Heart right ventricle (tissue), 16 donors: ENCODE results near the gene RANBP9. TPM values are rescaled to one million over a fixed set of nuclear protein-coding genes. Genes with fewer than 3 reads are reported as not detected.
A peak's percentile ranks its signal among the peaks of the same experiment; 100 is the strongest.

Experiments used
- ATAC-seq, 8 donors: fragments of 200-7000 bp; cut with Tn5 transposase; one replicate each; pipeline ENCODE4 v1.9.1; 2020; ENCODE audit warnings: mild to moderate bottlenecking in 8 of 8, moderate library complexity in 8 of 8, moderate number of reproducible peaks in 1 of 8
- DNase-seq, 2 donors: peaks; one replicate each; pipeline ENCODE4 v3.0.0-alpha.2; 2020
- H3K27ac ChIP-seq, 10 donors: fragments of 200-600 bp; sonication (generic) in 2 of 10; one replicate each; pipeline versions ENCODE4 v1.5.0 to v1.8.0; 2020 to 2022; ENCODE audit warnings: mild to moderate bottlenecking in 3 of 10
- H3K27me3 ChIP-seq, 7 donors: fragments of 200-600 bp; one replicate each; pipeline ENCODE4 v1.8.0; 2021 to 2022; ENCODE audit warnings: mild to moderate bottlenecking in 2 of 7
- H3K36me3 ChIP-seq, 9 donors: fragments of 200-600 bp; sonication (generic) in 1 of 9; one replicate each; pipeline versions ENCODE4 v1.5.0 to v1.8.0; 2020 to 2022; ENCODE audit warnings: mild to moderate bottlenecking in 2 of 9
- H3K4me1 ChIP-seq, 9 donors: fragments of 200-600 bp; sonication (generic) in 1 of 9; one replicate each; pipeline versions ENCODE4 v1.5.0 to v1.8.0; 2020 to 2022; ENCODE audit warnings: mild to moderate bottlenecking in 4 of 9
- H3K4me3 ChIP-seq, 10 donors: fragments of 200-600 bp; sonication (generic) in 2 of 10; one replicate each; pipeline versions ENCODE4 v1.5.0 to v1.8.0; 2020 to 2022; ENCODE audit warnings: mild to moderate bottlenecking in 7 of 10, moderate library complexity in 2 of 10
- H3K9me3 ChIP-seq, 11 donors: fragments of 200-600 bp in 10 of 11; sonication (generic) in 2 of 11; one replicate each; pipeline versions ENCODE4 v1.5.0 to v1.8.0; 2013 to 2022; ENCODE audit warnings: mild to moderate bottlenecking in 2 of 11, control low read depth in 1 of 11, moderate library complexity in 1 of 11
- WGBS, 2 donors: extraction: QIAGEN DNeasy Blood & Tissue Kit; methylation state at CpG; one replicate each; pipeline ENCODE4 v1.1.7; 2013; ENCODE audit warnings: inconsistent platforms in 1 of 2; 5-methylcytosine and 5-hydroxymethylcytosine counted together
- intact Hi-C, 10 donors: fragments of 100-400 bp; cut with DNase I; formaldehyde crosslinking; loops; one replicate each; pipeline versions ENCODE4 v1.11.1 to v1.14.2; 2022
- polyA plus RNA-seq, 2 donors: library from polyadenylated mRNA; stranded (reverse); fragments of 200-250 nt; gene quantifications; one replicate each; pipeline ENCODE4 v1.2.3, GENCODE V29; 2013
- total RNA-seq, 10 donors: library from RNA; stranded (reverse); fragmentation: NEBNext Ultra II Directional in 3 of 10; extraction: Animal tissue kit (Norgen Biotek cat#: 25700) in 3 of 10; gene quantifications; one replicate each; pipeline versions ENCODE4 v1.2.1 to v1.2.4, GENCODE V29; 2021 to 2023
- TF ChIP-seq, protein P1 (sequence below), 9 donors: fragments of 200-600 bp; sonication (generic) in 2 of 9; IDR thresholded peaks; one replicate each; pipeline versions ENCODE4 v1.5.0 to v1.8.0; 2021 to 2022; ENCODE audit warnings: antibody characterized with exemption in 9 of 9, mild to moderate bottlenecking in 5 of 9, moderate library complexity in 1 of 9
- donor health status: Arrhythmogenic right ventricular cardiomyopathy.
- donor health status: ischemic (EF 13 %, LVEDD 7.1; RV severe dilation, severe dysfunction).
- donor health status: healthy with polysubstance abuse.
- donor health status: DM: no; HTN: yes; CAD: no.
- donor health status: DM: no; HTN: no; CAD: no.
- donor health status: ischemic (EF 25% LVEDD 6.9; RV normal size, moderate dysfunction).
- donor health status: ischemic (EF 25% LVEDD 5.7; RV mildly dilated, moderate dysfunction).
- donor health status: healthy.
- donor health status: DM: yes; HTN: yes; CAD: no.
- donor health status: Ischemic cardiomyopathy.
- donor health status: ischemic (EF 35%, LVEDD 5.7; RV mildly dilated, moderate dysfunction).
- donor health status: nonischemic (EF 11% LVEDD 7.7; RV severe dilation, severe dysfunction).
- donor health status: DM: yes; HTN: yes; CAD: no.
- donor health status: PGD.
- donor health status: ischemic (EF 29% LVEDD 5.4; RV normal size, mild dysfunction).
- donor health status: nonischemic (EF 23%, LVEDD 6.1; RV moderate dilation, normal function).

Gene RANBP9
- total and polyA plus RNA-seq, 12 donors, result 10.0 to 41.6 (median 33.8) TPM

DNA sequence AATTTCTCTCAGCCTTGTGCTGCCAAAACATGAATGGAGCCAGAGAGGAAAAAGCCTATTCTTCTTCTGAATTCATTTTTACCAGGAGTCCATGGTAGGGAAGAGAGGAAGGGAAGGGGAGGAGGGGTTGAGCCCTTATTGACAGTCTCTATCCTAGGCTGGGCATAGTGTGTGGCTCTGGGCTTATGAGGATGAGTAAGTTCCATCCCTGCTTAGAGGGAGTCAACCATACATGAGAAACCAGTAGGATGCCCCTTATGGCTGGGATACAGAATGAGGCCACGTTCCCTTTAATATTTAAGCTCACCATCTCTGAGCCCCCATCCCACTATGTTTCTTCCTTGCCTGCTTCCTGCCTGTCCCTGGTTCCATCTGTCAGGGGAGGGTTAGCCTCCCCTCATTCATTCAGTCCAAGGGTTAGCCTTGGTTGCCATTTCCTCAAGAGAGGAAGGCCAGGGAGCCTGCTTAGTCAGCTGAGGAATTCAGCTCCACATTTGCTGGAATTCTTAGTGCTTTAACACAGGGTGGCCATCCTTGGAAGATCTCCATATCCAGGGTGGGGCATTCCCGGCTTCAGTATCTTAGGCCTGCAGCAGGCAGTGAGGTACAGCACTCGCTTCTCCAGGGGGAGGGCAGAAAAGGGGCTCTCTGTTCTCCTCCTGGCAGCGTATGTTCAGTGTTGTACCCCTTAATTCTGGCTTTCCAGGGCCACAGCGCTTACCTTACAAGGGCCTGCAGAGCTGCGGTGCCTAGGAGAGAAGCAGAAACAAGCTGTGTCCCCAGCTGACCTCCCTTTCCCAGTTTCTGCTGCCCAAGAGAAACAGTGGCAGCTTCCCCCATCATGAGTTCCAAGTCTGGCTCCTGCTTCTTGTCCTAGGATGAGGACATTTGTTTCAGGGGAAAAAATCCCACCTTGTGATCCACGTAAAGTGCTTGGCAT lies 124.8 kb downstream of the RANBP9 start:
- Histone ChIP-seq H3K4me1 (peaks cover 3 to 15% (median 8%) of the 10 kb centered on the region in 9 donors), H3K36me3 (peaks cover 0 to 86% (median 31%) of the 10 kb centered on the region in 9 donors), H3K9me3 (no peaks in the 10 kb centered on the region), H3K27me3 (no peaks in the 10 kb centered on the region), H3K4me3 (no peak overlapping the region), H3K27ac (peak overlapping the region in 1 of 10 donors; percentile 13)
- intact Hi-C loops, result no loop called here
- peak in 6 of 8 donors; percentile 23 to 44 (median 30) for ATAC-seq
- WGBS, 2 donors, result 83 to 86% methylated on average over 7 of the region's 7 CpGs
- TF ChIP-seq, protein P1, sequence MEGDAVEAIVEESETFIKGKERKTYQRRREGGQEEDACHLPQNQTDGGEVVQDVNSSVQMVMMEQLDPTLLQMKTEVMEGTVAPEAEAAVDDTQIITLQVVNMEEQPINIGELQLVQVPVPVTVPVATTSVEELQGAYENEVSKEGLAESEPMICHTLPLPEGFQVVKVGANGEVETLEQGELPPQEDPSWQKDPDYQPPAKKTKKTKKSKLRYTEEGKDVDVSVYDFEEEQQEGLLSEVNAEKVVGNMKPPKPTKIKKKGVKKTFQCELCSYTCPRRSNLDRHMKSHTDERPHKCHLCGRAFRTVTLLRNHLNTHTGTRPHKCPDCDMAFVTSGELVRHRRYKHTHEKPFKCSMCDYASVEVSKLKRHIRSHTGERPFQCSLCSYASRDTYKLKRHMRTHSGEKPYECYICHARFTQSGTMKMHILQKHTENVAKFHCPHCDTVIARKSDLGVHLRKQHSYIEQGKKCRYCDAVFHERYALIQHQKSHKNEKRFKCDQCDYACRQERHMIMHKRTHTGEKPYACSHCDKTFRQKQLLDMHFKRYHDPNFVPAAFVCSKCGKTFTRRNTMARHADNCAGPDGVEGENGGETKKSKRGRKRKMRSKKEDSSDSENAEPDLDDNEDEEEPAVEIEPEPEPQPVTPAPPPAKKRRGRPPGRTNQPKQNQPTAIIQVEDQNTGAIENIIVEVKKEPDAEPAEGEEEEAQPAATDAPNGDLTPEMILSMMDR (IDR thresholded peaks at IDR 0.05), result no peak
- DNase-seq, result no peak

DNA sequence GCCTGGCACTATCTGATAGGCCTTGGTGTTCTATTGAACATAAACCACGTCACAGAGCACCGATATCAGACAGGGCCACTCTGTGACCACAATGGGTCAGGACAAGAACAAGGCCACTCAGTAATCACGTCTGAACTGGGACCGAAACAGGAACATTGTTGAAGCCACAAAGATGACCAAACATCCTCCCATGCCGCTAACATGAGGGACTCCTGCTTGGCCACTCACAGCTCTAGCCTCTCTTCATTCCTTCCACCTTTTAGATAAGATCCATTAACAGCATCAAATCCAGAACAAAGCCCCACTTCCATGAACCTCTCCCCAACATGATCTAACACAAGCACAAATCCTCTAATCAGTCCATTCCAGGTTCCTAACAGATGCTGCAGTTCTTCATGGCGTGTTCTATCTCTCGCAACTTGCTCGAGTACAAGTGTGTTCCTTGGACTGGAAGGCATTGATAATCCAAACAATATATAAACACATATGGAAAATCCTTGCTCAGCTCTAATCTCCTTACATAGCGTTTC lies 129.9 kb downstream of the RANBP9 start:
- intact Hi-C loops, result no loop called here
- TF ChIP-seq, protein P1 (IDR thresholded peaks at IDR 0.05), result no peak
- H3K4me3 ChIP-seq, result no peak overlapping the region
- ATAC-seq (peak in 1 of 8 donors; percentile 29), DNase-seq (no peak)
- 89% methylated on average over 9 of the region's 9 CpGs for WGBS, 2 donors
- H3K4me1 ChIP-seq, result peaks cover under 1 to 21% (median 2%) of the 10 kb centered on the region in 9 donors
- H3K27me3 ChIP-seq, result no peaks in the 10 kb centered on the region
- H3K27ac ChIP-seq, result no peak overlapping the region
- H3K36me3 ChIP-seq, result peaks cover 0 to 62% (median 14%) of the 10 kb centered on the region in 9 donors
- peaks cover 0 to 3% (median 0%) of the 10 kb centered on the region in 11 donors for H3K9me3 ChIP-seq

- no peak for DNase-seq
- H3K27me3 ChIP-seq, result no peaks in the 10 kb centered on the region
- peaks cover 0 to 49% (median 14%) of the 10 kb centered on the region in 9 donors for H3K36me3 ChIP-seq
- peak overlapping the region in 5 of 10 donors; percentile 12 to 89 (median 73) for H3K27ac ChIP-seq
- H3K4me3 ChIP-seq, result no peak overlapping the region
- 63 to 79% methylated on average over 1 of the region's 1 CpG for WGBS, 2 donors
- TF ChIP-seq, protein P1 (IDR thresholded peaks at IDR 0.05), result no peak
- ATAC-seq, result no peak
- intact Hi-C loops, result loop anchor here in 7 of 10 donors (5.0 to 10.0 kb wide), 4 partner anchors 32 to 245 kb away; partner anchors contain the start of gene GFOD1 (in 2 of the 7)
- peaks cover 0 to 5% (median 0%) of the 10 kb centered on the region in 11 donors for H3K9me3 ChIP-seq
- H3K4me1 ChIP-seq, result peaks cover 0 to 35% (median 9%) of the 10 kb centered on the region in 9 donors
These were observed 131.7 kb downstream of the RANBP9 start for GRCh38 chr6:13579911-13580310.

GRCh38 chr6:13577926-13578325 lies 133.7 kb downstream of the RANBP9 start:
- DNase-seq, result no peak
- ATAC-seq, result no peak
- H3K4me1 ChIP-seq, result peaks cover 4 to 46% (median 17%) of the 10 kb centered on the region in 9 donors
- 90 to 96% methylated on average over 3 of the region's 3 CpGs for WGBS, 2 donors
- peak overlapping the region in 5 of 10 donors; percentile 36 to 89 (median 78) for H3K27ac ChIP-seq
- H3K36me3 ChIP-seq, result peaks cover 0 to 34% (median 8%) of the 10 kb centered on the region in 9 donors
- TF ChIP-seq, protein P1 (IDR thresholded peaks at IDR 0.05), result no peak
- H3K9me3 ChIP-seq, result peaks cover 0 to 5% (median 0%) of the 10 kb centered on the region in 11 donors
- H3K4me3 ChIP-seq, result no peak overlapping the region
- H3K27me3 ChIP-seq, result no peaks in the 10 kb centered on the region
- intact Hi-C loops, result loop anchor here in 7 of 10 donors (5.0 to 10.0 kb wide), 4 partner anchors 34 to 243 kb away; partner anchors contain the start of gene GFOD1 (in 2 of the 7)
